Stimulated activated CD4-positive, alpha-beta T cell treated with anti-CD3 and anti-CD28 coated beads, Interleukin-1b, Interleukin-23, amount 100 ng/mL, for 1 hour (primary cell): ENCODE results near the gene STEAP4.

ENCODE experiments used
- DNase-seq, 2 donors: peaks; one replicate each; pipeline ENCODE4 v3.0.0-alpha.2; 2020; ENCODE audit warnings: low read depth in 2 of 2

Gene STEAP4

GRCh38 chr7:88306590-88307048 lies at the start of gene STEAP4:
STEAP4 (minus strand) TSS chr7:88306894; CDS start chr7:88284269, 22,625 bp downstream.
- DNase-seq: no peak

- no peak for DNase-seq
These were observed 48.3 kb upstream of the STEAP4 start for GRCh38 chr7:88355011-88355410.

- DNase-seq: no peak
These were observed 43.4 kb upstream of the STEAP4 start for GRCh38 chr7:88350118-88350517.

GRCh38 chr7:88347517-88347916 lies 40.8 kb upstream of the STEAP4 start:
- no peak for DNase-seq

- DNase-seq: no peak
These were observed 40.4 kb upstream of the STEAP4 start for GRCh38 chr7:88347090-88347489.

- no peak for DNase-seq
These were observed 39.7 kb upstream of the STEAP4 start for GRCh38 chr7:88346357-88346756.

GRCh38 chr7:88344956-88345832 lies 38.5 kb upstream of the STEAP4 start:
- no peak for DNase-seq

- no peak for DNase-seq
These were observed 37.6 kb upstream of the STEAP4 start for GRCh38 chr7:88344271-88344670.

GRCh38 chr7:88339195-88339922 lies 32.7 kb upstream of the STEAP4 start:
- DNase-seq: no peak

- no peak for DNase-seq
These were observed 31.8 kb upstream of the STEAP4 start for GRCh38 chr7:88338503-88338902.

GRCh38 chr7:88337572-88337971 lies 30.9 kb upstream of the STEAP4 start:
- no peak for DNase-seq

- no peak for DNase-seq
These were observed 24.6 kb upstream of the STEAP4 start for GRCh38 chr7:88331322-88331721.

GRCh38 chr7:88329532-88330463 lies 23.1 kb upstream of the STEAP4 start:
- DNase-seq: no peak

GRCh38 chr7:88328787-88329186 lies 22.1 kb upstream of the STEAP4 start:
- DNase-seq: no peak

GRCh38 chr7:88324699-88325098 lies 18.0 kb upstream of the STEAP4 start:
- DNase-seq: no peak

GRCh38 chr7:88322151-88322550 lies 15.5 kb upstream of the STEAP4 start:
- no peak for DNase-seq

- no peak for DNase-seq
These were observed 15.0 kb upstream of the STEAP4 start for GRCh38 chr7:88321694-88322093.

- DNase-seq: no peak
These were observed 11.5 kb upstream of the STEAP4 start for GRCh38 chr7:88318196-88318595.

GRCh38 chr7:88317422-88317821 lies 10.7 kb upstream of the STEAP4 start:
- DNase-seq: no peak

GRCh38 chr7:88316456-88316855 lies 9.8 kb upstream of the STEAP4 start:
- DNase-seq: no peak

GRCh38 chr7:88315522-88315921 lies 8.8 kb upstream of the STEAP4 start:
- DNase-seq: no peak

GRCh38 chr7:88314061-88314491 lies 7.4 kb upstream of the STEAP4 start:
- DNase-seq: no peak
